ENCODE data around the gene BCAS3. TPM values are rescaled to one million over a fixed set of nuclear protein-coding genes. Genes with fewer than 3 reads are reported as not detected.

The BCAS3 gene
- total RNA-seq, 2 experiments from 2014 or later = 13.4 to 14.5 TPM

DNA sequence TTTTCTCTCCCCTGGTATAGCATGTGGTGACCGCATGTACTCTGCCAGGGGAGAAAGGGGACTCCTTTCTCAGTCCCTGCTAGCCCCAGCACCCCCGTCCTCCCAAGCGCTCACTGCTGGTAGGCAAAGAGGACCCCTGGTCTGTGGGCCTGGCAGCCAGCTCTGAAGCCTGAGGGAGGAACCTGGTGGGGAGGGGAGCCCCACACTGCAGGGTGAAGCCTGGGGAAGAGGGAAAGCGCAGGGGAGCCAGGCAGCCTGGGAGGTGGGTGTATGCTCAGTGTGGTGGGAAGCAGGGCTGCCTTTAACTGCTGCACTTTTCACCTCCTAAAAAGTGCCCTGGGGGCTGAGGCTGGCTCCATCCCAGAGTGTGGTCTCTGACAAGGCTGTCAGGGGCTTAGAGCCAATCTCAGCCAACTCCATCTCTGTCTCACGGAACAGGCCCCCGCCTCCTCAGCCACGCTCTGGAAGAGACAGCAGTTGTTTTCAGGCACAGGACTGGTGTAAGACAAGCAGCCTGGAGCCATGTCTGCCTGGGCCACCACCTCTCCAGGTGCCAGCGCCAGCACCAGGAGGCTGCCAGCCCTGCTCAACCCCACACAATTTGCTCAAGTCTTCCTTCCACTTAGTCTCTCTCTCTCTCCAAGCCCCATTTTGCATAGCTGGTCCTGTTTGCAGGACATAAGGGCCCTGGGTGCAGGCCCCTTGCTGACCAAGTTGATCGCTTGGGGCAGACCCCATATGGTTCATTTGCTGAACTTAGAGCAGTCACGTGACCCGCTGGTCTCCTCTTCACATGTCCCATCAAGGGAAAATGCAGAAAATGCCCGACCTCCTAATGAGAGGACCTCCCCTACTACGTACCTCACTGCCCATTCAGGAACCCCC, 707.3 kb downstream of the BCAS3 start:
- no peaks in the 10 kb centered on the region for H4K20me1 ChIP-seq (ENCODE audit: insufficient read depth, low read length)
- DNase-seq (ENCODE audit: low spot score) = no peak
- H2AFZ ChIP-seq (ENCODE audit: low read length) = no peak overlapping the region
- no peaks in the 10 kb centered on the region for H3K9me3 ChIP-seq (ENCODE audit: low read length)
- H3K4me1 ChIP-seq (ENCODE audit: insufficient read depth, low read length, poor library complexity, severe bottlenecking) = no peaks in the 10 kb centered on the region
- no peak overlapping the region for H3K4me2 ChIP-seq (ENCODE audit: low read length)
- ChIA-PET CTCF (ENCODE audit: unreplicated experiment) (no interaction called here), POLR2A (no interaction called here)
- H3K9me2 ChIP-seq (ENCODE audit: insufficient read depth, low read length) = no peaks in the 10 kb centered on the region
- no peak overlapping the region for H3K27ac ChIP-seq (ENCODE audit: low read depth, low read length, poor library complexity, severe bottlenecking)
- no peak for TF ChIP-seq EZH2phosphoT487 (IDR thresholded peaks at IDR 0.05; ENCODE audit: borderline replicate concordance, low read depth, low read length)
- H3K4me3 ChIP-seq (ENCODE audit: low read depth, low read length, poor library complexity, severe bottlenecking) = no peak overlapping the region
- intact Hi-C loops (cut with micrococcal nuclease; ENCODE audit: unreplicated experiment) = no loop called here
- BruUV-seq (replicated peaks) = no TSS peak
- no peaks in the 10 kb centered on the region for H3K36me3 ChIP-seq (ENCODE audit: insufficient read depth, low read length)
- no peaks in the 10 kb centered on the region for H3K79me2 ChIP-seq (ENCODE audit: insufficient read depth, low read depth, low read length)

- POLR2A ChIA-PET = no interaction called here
- intact Hi-C loops (cut with micrococcal nuclease; ENCODE audit: unreplicated experiment) = no loop called here
- CTCF ChIA-PET (ENCODE audit: unreplicated experiment) = no interaction called here
These were observed 708.1 kb downstream of the BCAS3 start for GRCh38 chr17:61385577-61386236.

GRCh38 chr17:61386251-61386650, 708.6 kb downstream of the BCAS3 start:
- BruUV-seq (replicated peaks) = no TSS peak

More at GRCh38 chr17:61385577-61386236, 708.1 kb downstream of the BCAS3 start:
- no TSS peak for BruUV-seq (replicated peaks)
- no peaks in the 10 kb centered on the region for H3K79me2 ChIP-seq (ENCODE audit: insufficient read depth, low read depth, low read length)
- no peaks in the 10 kb centered on the region for H4K20me1 ChIP-seq (ENCODE audit: insufficient read depth, low read length)
- no peaks in the 10 kb centered on the region for H3K4me1 ChIP-seq (ENCODE audit: insufficient read depth, low read length, poor library complexity, severe bottlenecking)
- no peaks in the 10 kb centered on the region for H3K9me3 ChIP-seq (ENCODE audit: low read length)
- no peak for DNase-seq (ENCODE audit: low spot score)
- H2AFZ ChIP-seq (ENCODE audit: low read length) = no peak overlapping the region
- H3K27ac ChIP-seq (ENCODE audit: low read depth, low read length, poor library complexity, severe bottlenecking) = no peak overlapping the region
- H3K4me2 ChIP-seq (ENCODE audit: low read length) = no peak overlapping the region
- no peak overlapping the region for H3K4me3 ChIP-seq (ENCODE audit: low read depth, low read length, poor library complexity, severe bottlenecking)
- H3K36me3 ChIP-seq (ENCODE audit: insufficient read depth, low read length) = no peaks in the 10 kb centered on the region
- TF ChIP-seq CTCF (conservative IDR thresholded peaks at IDR 0.05; ENCODE audit: low read length) (no peak), EZH2phosphoT487 (IDR thresholded peaks at IDR 0.05; ENCODE audit: borderline replicate concordance, low read depth, low read length) (no peak)
- H3K9me2 ChIP-seq (ENCODE audit: insufficient read depth, low read length) = no peaks in the 10 kb centered on the region

More at GRCh38 chr17:61386251-61386650, 708.6 kb downstream of the BCAS3 start:
- intact Hi-C loops (cut with micrococcal nuclease; ENCODE audit: unreplicated experiment) = no loop called here
- no peaks in the 10 kb centered on the region for H3K9me2 ChIP-seq (ENCODE audit: insufficient read depth, low read length)
- no peaks in the 10 kb centered on the region for H3K79me2 ChIP-seq (ENCODE audit: insufficient read depth, low read depth, low read length)
- H4K20me1 ChIP-seq (ENCODE audit: insufficient read depth, low read length) = no peaks in the 10 kb centered on the region
- ChIA-PET CTCF (ENCODE audit: unreplicated experiment) (no interaction called here), POLR2A (no interaction called here)
- no peak overlapping the region for H3K4me3 ChIP-seq (ENCODE audit: low read depth, low read length, poor library complexity, severe bottlenecking)
- no peak for TF ChIP-seq EZH2phosphoT487 (IDR thresholded peaks at IDR 0.05; ENCODE audit: borderline replicate concordance, low read depth, low read length)
- TF ChIP-seq CTCF (conservative IDR thresholded peaks at IDR 0.05; ENCODE audit: low read length) = no peak
- no peak overlapping the region for H3K4me2 ChIP-seq (ENCODE audit: low read length)
- H3K4me1 ChIP-seq (ENCODE audit: insufficient read depth, low read length, poor library complexity, severe bottlenecking) = no peaks in the 10 kb centered on the region
- H3K9me3 ChIP-seq (ENCODE audit: low read length) = no peaks in the 10 kb centered on the region
- no peak overlapping the region for H3K27ac ChIP-seq (ENCODE audit: low read depth, low read length, poor library complexity, severe bottlenecking)
- no peak overlapping the region for H2AFZ ChIP-seq (ENCODE audit: low read length)
- H3K36me3 ChIP-seq (ENCODE audit: insufficient read depth, low read length) = no peaks in the 10 kb centered on the region
- DNase-seq (ENCODE audit: low spot score) = no peak
